ENCODE results near the gene KCNA1. TPM values are rescaled to one million over a fixed set of nuclear protein-coding genes. Genes with fewer than 3 reads are reported as not detected.

Gene KCNA1
- total RNA-seq, 1 donor from 2014 or later = 0.40 TPM

DNA sequence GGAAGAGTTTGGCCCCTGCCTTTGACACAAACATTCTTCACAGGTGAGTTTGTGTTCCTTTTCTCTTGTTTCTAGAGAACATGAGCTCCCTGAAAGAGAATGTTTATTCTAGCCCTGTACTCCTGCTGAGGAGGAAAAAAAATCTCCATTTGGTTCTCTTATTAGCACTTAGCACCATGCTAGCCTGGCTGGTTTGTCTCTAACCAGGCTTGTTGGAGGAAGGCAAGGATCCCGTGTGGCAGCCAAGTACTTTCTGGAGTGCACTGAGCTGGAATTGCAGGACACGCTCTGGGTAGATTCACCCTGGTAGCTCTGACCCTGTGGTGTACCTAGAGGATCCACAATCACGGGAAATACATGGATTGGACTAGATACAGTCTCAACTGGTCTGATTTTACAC lies 41.9 kb downstream of the KCNA1 start:
- H3K36me3 Mint-ChIP-seq (ENCODE audit: unreplicated experiment) = no peaks in the 10 kb centered on the region
- H3K4me3 Mint-ChIP-seq (ENCODE audit: unreplicated experiment) = no peak overlapping the region
- no peak for DNase-seq (ENCODE audit: extremely low spot score, unreplicated experiment)
- H3K27me3 Mint-ChIP-seq (ENCODE audit: unreplicated experiment) = peaks cover 29% of the 10 kb centered on the region
- TF ChIP-seq, protein P1, sequence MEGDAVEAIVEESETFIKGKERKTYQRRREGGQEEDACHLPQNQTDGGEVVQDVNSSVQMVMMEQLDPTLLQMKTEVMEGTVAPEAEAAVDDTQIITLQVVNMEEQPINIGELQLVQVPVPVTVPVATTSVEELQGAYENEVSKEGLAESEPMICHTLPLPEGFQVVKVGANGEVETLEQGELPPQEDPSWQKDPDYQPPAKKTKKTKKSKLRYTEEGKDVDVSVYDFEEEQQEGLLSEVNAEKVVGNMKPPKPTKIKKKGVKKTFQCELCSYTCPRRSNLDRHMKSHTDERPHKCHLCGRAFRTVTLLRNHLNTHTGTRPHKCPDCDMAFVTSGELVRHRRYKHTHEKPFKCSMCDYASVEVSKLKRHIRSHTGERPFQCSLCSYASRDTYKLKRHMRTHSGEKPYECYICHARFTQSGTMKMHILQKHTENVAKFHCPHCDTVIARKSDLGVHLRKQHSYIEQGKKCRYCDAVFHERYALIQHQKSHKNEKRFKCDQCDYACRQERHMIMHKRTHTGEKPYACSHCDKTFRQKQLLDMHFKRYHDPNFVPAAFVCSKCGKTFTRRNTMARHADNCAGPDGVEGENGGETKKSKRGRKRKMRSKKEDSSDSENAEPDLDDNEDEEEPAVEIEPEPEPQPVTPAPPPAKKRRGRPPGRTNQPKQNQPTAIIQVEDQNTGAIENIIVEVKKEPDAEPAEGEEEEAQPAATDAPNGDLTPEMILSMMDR (IDR thresholded peaks at IDR 0.05) = no peak
- no peak overlapping the region for H3K27ac Mint-ChIP-seq (ENCODE audit: unreplicated experiment)
- H3K9me3 Mint-ChIP-seq (ENCODE audit: unreplicated experiment) = no peaks in the 10 kb centered on the region
- H3K4me1 Mint-ChIP-seq (ENCODE audit: unreplicated experiment) = peaks cover 10% of the 10 kb centered on the region

GRCh38 chr12:4954621-4955354 lies 45.1 kb downstream of the KCNA1 start:
- DNase-seq (ENCODE audit: extremely low spot score, unreplicated experiment) = no peak
- H3K27ac Mint-ChIP-seq (ENCODE audit: unreplicated experiment) = no peak overlapping the region
- H3K36me3 Mint-ChIP-seq (ENCODE audit: unreplicated experiment) = no peaks in the 10 kb centered on the region
- peaks cover 28% of the 10 kb centered on the region for H3K27me3 Mint-ChIP-seq (ENCODE audit: unreplicated experiment)
- H3K4me1 Mint-ChIP-seq (ENCODE audit: unreplicated experiment) = peaks cover 24% of the 10 kb centered on the region
- TF ChIP-seq, protein P1 (IDR thresholded peaks at IDR 0.05) = no peak
- no peak overlapping the region for H3K4me3 Mint-ChIP-seq (ENCODE audit: unreplicated experiment)
- no peaks in the 10 kb centered on the region for H3K9me3 Mint-ChIP-seq (ENCODE audit: unreplicated experiment)

DNA sequence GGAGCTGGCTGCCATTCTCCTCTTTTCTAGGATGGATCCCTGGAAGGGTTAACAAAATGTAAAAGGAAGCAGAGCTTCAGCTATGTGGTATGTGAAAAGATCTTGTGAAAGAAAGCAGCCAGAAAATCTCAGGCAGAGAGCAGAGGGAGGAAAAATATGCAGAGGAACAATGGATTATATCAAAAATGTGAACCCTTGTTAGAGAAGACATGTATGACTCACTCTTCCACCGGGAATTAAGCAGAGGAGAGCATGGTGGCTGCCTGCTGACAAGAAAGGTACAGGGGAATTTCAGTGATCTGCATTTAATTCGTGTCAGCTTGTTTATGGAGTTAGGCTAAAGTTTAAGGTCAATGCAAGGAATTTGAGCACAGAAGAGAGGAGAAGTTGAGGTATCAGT lies 46.3 kb downstream of the KCNA1 start:
- Mint-ChIP-seq H3K4me1 (ENCODE audit: unreplicated experiment) (peaks cover 29% of the 10 kb centered on the region), H3K9me3 (ENCODE audit: unreplicated experiment) (no peaks in the 10 kb centered on the region), H3K36me3 (ENCODE audit: unreplicated experiment) (no peaks in the 10 kb centered on the region), H3K4me3 (ENCODE audit: unreplicated experiment) (no peak overlapping the region), H3K27ac (ENCODE audit: unreplicated experiment) (peak overlapping the region; percentile 33), H3K27me3 (ENCODE audit: unreplicated experiment) (peaks cover 22% of the 10 kb centered on the region)
- TF ChIP-seq, protein P1 (IDR thresholded peaks at IDR 0.05) = no peak
- no peak for DNase-seq (ENCODE audit: extremely low spot score, unreplicated experiment)

GRCh38 chr12:4956968-4957367 lies 47.3 kb downstream of the KCNA1 start:
- no peak overlapping the region for H3K4me3 Mint-ChIP-seq (ENCODE audit: unreplicated experiment)

DNA sequence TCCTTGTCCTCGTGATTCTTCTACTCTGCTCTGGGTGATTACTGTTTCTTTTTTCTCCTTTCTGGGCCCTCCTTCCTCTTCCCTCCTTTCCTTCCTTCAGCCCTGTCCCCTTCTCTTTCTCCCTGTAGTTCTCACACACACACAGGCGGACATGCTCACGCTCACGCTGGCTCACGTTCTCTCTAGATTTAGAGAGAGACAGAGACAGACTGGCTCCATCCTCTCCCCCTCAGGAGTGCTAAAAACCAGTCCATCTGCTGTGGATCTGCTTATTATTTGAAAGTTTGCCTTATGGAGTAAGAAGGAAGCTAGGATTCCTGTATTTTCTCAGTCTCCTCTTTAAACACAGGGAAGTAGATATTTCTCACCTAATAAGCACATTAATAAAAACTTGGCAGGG lies 48.1 kb downstream of the KCNA1 start:
- Mint-ChIP-seq H3K36me3 (ENCODE audit: unreplicated experiment) (no peaks in the 10 kb centered on the region), H3K9me3 (ENCODE audit: unreplicated experiment) (no peaks in the 10 kb centered on the region), H3K27ac (ENCODE audit: unreplicated experiment) (no peak overlapping the region), H3K4me1 (ENCODE audit: unreplicated experiment) (peaks cover 29% of the 10 kb centered on the region), H3K27me3 (ENCODE audit: unreplicated experiment) (peaks cover 12% of the 10 kb centered on the region), H3K4me3 (ENCODE audit: unreplicated experiment) (no peak overlapping the region)
- DNase-seq (ENCODE audit: extremely low spot score, unreplicated experiment) = no peak
- TF ChIP-seq, protein P1 (IDR thresholded peaks at IDR 0.05) = no peak

More at GRCh38 chr12:4956968-4957367, 47.3 kb downstream of the KCNA1 start:
- TF ChIP-seq, protein P1 (IDR thresholded peaks at IDR 0.05) = no peak
- peaks cover 14% of the 10 kb centered on the region for H3K27me3 Mint-ChIP-seq (ENCODE audit: unreplicated experiment)
- no peak for DNase-seq (ENCODE audit: extremely low spot score, unreplicated experiment)
- H3K27ac Mint-ChIP-seq (ENCODE audit: unreplicated experiment) = no peak overlapping the region
- H3K4me1 Mint-ChIP-seq (ENCODE audit: unreplicated experiment) = peaks cover 29% of the 10 kb centered on the region
- no peaks in the 10 kb centered on the region for H3K9me3 Mint-ChIP-seq (ENCODE audit: unreplicated experiment)
- H3K36me3 Mint-ChIP-seq (ENCODE audit: unreplicated experiment) = no peaks in the 10 kb centered on the region

Measured in osteocyte (in vitro differentiated cells).